ENCODE measurements around the gene NAALAD2.
"Not testable (repeated sequence)": the region's sequence is repeated elsewhere in the genome, so short reads cannot be mapped to it uniquely, and the experiment has no call there.

NAALAD2 gene

GRCh38 chr11:90134478-90135003 lies at the start of gene NAALAD2:
Gene NAALAD2, plus strand, starts transcription at chr11:90134663. Its CDS starts 96 bp downstream, at chr11:90134759.
- DNase-seq = no peak

- not testable (repeated sequence) for DNase-seq
Observed at GRCh38 chr11:90085650-90086049, 48.8 kb upstream of the NAALAD2 start, which contains the start of gene UBTFL1. Gene UBTFL1, plus strand, starts transcription at chr11:90085950. Its CDS starts 0 bp downstream, at chr11:90085950.

- not testable (repeated sequence) for DNase-seq
Observed at GRCh38 chr11:90088731-90089130, 45.7 kb upstream of the NAALAD2 start.

- not testable (repeated sequence) for DNase-seq
Observed at GRCh38 chr11:90095230-90095924, 39.1 kb upstream of the NAALAD2 start.

GRCh38 chr11:90098261-90098660 lies 36.2 kb upstream of the NAALAD2 start:
- not testable (repeated sequence) for DNase-seq

- DNase-seq = no peak
Observed at GRCh38 chr11:90100431-90100830, 34.0 kb upstream of the NAALAD2 start.

- no peak for DNase-seq
Observed at GRCh38 chr11:90113541-90113940, 20.9 kb upstream of the NAALAD2 start.

- DNase-seq = no peak
Observed at GRCh38 chr11:90120191-90120590, 14.3 kb upstream of the NAALAD2 start.

- DNase-seq = no peak
Observed at GRCh38 chr11:90124371-90124770, 10.1 kb upstream of the NAALAD2 start.

GRCh38 chr11:90124946-90125345 lies 9.5 kb upstream of the NAALAD2 start:
- no peak for DNase-seq

GRCh38 chr11:90133560-90134477 lies 644 bp upstream of the NAALAD2 start:
- DNase-seq = no peak

- DNase-seq = no peak
Observed at GRCh38 chr11:90135016-90135415, 553 bp downstream of the NAALAD2 start.

GRCh38 chr11:90148900-90149299 lies 14.4 kb downstream of the NAALAD2 start:
- DNase-seq = no peak

GRCh38 chr11:90166982-90167573 lies 32.6 kb downstream of the NAALAD2 start:
- not testable (repeated sequence) for DNase-seq

- not testable (repeated sequence) for DNase-seq
Observed at GRCh38 chr11:90167704-90168103, 33.2 kb downstream of the NAALAD2 start.

- DNase-seq = no peak
Observed at GRCh38 chr11:90168571-90168970, 34.1 kb downstream of the NAALAD2 start.

- no peak for DNase-seq
Observed at GRCh38 chr11:90171359-90171758, 36.9 kb downstream of the NAALAD2 start.

GRCh38 chr11:90176069-90176468 lies 41.6 kb downstream of the NAALAD2 start:
- no peak for DNase-seq

GRCh38 chr11:90178751-90179150 lies 44.3 kb downstream of the NAALAD2 start:
- DNase-seq = no peak

GRCh38 chr11:90179923-90180322 lies 45.5 kb downstream of the NAALAD2 start:
- DNase-seq = no peak

- no peak for DNase-seq
Observed at GRCh38 chr11:90187839-90188238, 53.4 kb downstream of the NAALAD2 start.

GRCh38 chr11:90189011-90189410 lies 54.5 kb downstream of the NAALAD2 start:
- DNase-seq = no peak

Measured in NCI-H1105 (cell line).